Measurements from ENCODE around the gene MCF2L.

GRCh38 chr13:112991609-112992008 lies 22.6 kb downstream of the MCF2L start:
- TF ChIP-seq CTCF (conservative IDR thresholded peaks at IDR 0.05; ENCODE audit: low read depth in 2 of 2), result no peak
- no peak for TF ChIP-seq POLR2AphosphoS5 (IDR thresholded peaks at IDR 0.05; ENCODE audit: low read depth)
- no peak for TF ChIP-seq EZH2 (IDR thresholded peaks at IDR 0.05; ENCODE audit: low read depth, unreplicated experiment)
- TF ChIP-seq EZH2phosphoT487 (IDR thresholded peaks at IDR 0.05; ENCODE audit: unreplicated experiment), result no peak
- TF ChIP-seq REST (IDR thresholded peaks at IDR 0.05; ENCODE audit: unreplicated experiment), result no peak
- no peak for TF ChIP-seq JUNB (IDR thresholded peaks at IDR 0.05; ENCODE audit: unreplicated experiment)
- TF ChIP-seq CREB1 (CRISPR knock-in tag; IDR thresholded peaks at IDR 0.05; ENCODE audit: low read depth), result no peak
- TF ChIP-seq ZNF462 (CRISPR knock-in tag; IDR thresholded peaks at IDR 0.05), result no peak
- no peak for TF ChIP-seq ZNF331 (CRISPR knock-in tag; IDR thresholded peaks at IDR 0.05; ENCODE audit: low read depth)
- no peak for TF ChIP-seq ETS1 (IDR thresholded peaks at IDR 0.05)
- no peak for TF ChIP-seq STAT1 (IDR thresholded peaks at IDR 0.05; ENCODE audit: unreplicated experiment)
